ENCODE measurements around the gene RGS12.

- no peak for TF ChIP-seq POLR2A (IDR thresholded peaks at IDR 0.05)
- TF ChIP-seq CTCF (IDR thresholded peaks at IDR 0.05 in 4 of 5, conservative IDR thresholded peaks at IDR 0.05 in 1 of 5), result no peak
Observed at GRCh38 chr4:3287271-3287971, 5.4 kb upstream of the RGS12 start.

All from gastrocnemius medialis (tissue), 4 donors.